K562 (cell line): Measurements from ENCODE around the gene ADAMTS15. TPM values are rescaled to one million over a fixed set of nuclear protein-coding genes. Genes with fewer than 3 reads are reported as not detected.

Experiments used
- JUND ChIP-seq, 2 experiments: IDR thresholded peaks; 2 replicates in 1 of 2; 3 replicates in 1 of 2; pipeline ENCODE4 v1.6.1; 2011; ENCODE audit warnings: borderline replicate concordance in 2 of 2, low read depth in 2 of 2, low read length in 2 of 2, improper control_type of control experiment in 1 of 2, missing biosample characterization in 1 of 2, missing genetic modification characterization in 1 of 2, missing genetic modification reagents in 1 of 2
- POLR2AphosphoS2 ChIP-seq: IDR thresholded peaks from 2 replicates; pipeline ENCODE4 v1.6.1; 2012; ENCODE audit warnings: low read length, improper control_type of control experiment
- SAFB ChIP-seq: fragments of 200-400 bp; formaldehyde crosslinking; IDR thresholded peaks from 2 replicates; pipeline ENCODE4 v1.6.1; 2017; ENCODE audit warnings: low read depth, low read length, borderline replicate concordance
- TCF15 ChIP-seq: fragments of 250-450 bp; sonication (Bioruptor Pico); IDR thresholded peaks from 2 replicates; pipeline ENCODE4 v1.8.0; 2022; ENCODE audit warnings: moderate library complexity, mild to moderate bottlenecking, inconsistent platforms
- TEAD2 ChIP-seq: fragments of 450-650 bp; IDR thresholded peaks from 2 replicates; pipeline ENCODE4 v1.6.1; 2016; ENCODE audit warnings: missing genetic modification characterization, control low read depth, missing compliant biosample characterization
- ZNF395 ChIP-seq: fragments of 200-800 bp; sonication (Bioruptor generic); IDR thresholded peaks from 2 replicates; pipeline ENCODE4 v1.6.1; 2017; ENCODE audit warnings: missing genetic modification characterization, missing compliant biosample characterization
- ZNF407 ChIP-seq: fragments of 450-650 bp; IDR thresholded peaks from 2 replicates; pipeline ENCODE4 v1.6.1; 2016; ENCODE audit warnings: low read depth
- polyA plus RNA-seq, 8 experiments: library from polyadenylated mRNA; depleted of rRNA in 4 of 8; stranded (reverse) in 5 of 8; unstranded in 3 of 8; fragments of >200 nt; fragmentation: Nextera tagmentation in 2 of 8; fragmentation: Illumina TruSeq in 1 of 8; extraction: Ambion mirVana in 2 of 8; extraction: Trizol in 1 of 8; gene quantifications; 2 replicates each; pipeline versions ENCODE4 v1.2.1 to v1.2.3, GENCODE V29; 2011 to 2014; ENCODE audit warnings: inconsistent platforms in 1 of 8, missing spikeins in 1 of 8
- total RNA-seq, 7 experiments: library from RNA; depleted of rRNA in 6 of 7; stranded (reverse); fragments of >200 nt in 6 of 7; fragmentation: Illumina TruSeq in 2 of 7; extraction: Trizol in 2 of 7; gene quantifications; 2 replicates each; pipeline versions ENCODE4 v1.2.1 to v1.2.3, GENCODE V29; 2011 to 2021; ENCODE audit warnings: low replicate concordance in 1 of 7
- TF ChIP-seq, protein P1 (sequence below): fragments of 450-650 bp; formaldehyde crosslinking; conservative IDR thresholded peaks from 2 replicates; pipeline ENCODE4 v1.4.0; 2022; ENCODE audit warnings: mild to moderate bottlenecking, missing genetic modification characterization

Gene ADAMTS15
- total and polyA plus RNA-seq, 9 of the 15 experiments (the other 6 are each of a cell fraction or from before 2014, with no cell fraction given) = 0.04 TPM; not detected in 8

- TF ChIP-seq ZNF407 (no peak), JUND (IDR thresholded peaks at IDR 0.05; ENCODE audit: borderline replicate concordance, low read depth, low read length) (no peak), JUND (tag; IDR thresholded peaks at IDR 0.05; ENCODE audit: borderline replicate concordance, low read depth, low read length) (no peak), POLR2AphosphoS2 (no peak), TEAD2 (tag) (no peak), SAFB (no peak), ZNF395 (no peak), TCF15 (CRISPR knock-in tag) (no peak)
- TF ChIP-seq, protein P1, sequence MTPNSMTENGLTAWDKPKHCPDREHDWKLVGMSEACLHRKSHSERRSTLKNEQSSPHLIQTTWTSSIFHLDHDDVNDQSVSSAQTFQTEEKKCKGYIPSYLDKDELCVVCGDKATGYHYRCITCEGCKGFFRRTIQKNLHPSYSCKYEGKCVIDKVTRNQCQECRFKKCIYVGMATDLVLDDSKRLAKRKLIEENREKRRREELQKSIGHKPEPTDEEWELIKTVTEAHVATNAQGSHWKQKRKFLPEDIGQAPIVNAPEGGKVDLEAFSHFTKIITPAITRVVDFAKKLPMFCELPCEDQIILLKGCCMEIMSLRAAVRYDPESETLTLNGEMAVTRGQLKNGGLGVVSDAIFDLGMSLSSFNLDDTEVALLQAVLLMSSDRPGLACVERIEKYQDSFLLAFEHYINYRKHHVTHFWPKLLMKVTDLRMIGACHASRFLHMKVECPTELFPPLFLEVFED (CRISPR knock-in tag) = no peak
Observed at GRCh38 chr11:130413405-130414106, 34.9 kb upstream of the ADAMTS15 start (continued).
